GM21447 (cell line): ENCODE measurements around the gene ARHGAP28.

Experiments
- ATAC-seq: cut with Tn5 transposase; IDR thresholded peaks from one replicate; pipeline ENCODE4 v1.9.1; 2021; ENCODE audit not compliant: unreplicated experiment

The ARHGAP28 gene

GRCh38 chr18:6729247-6730091 is at the start of gene ARHGAP28:
TSS of gene ARHGAP28 (plus strand) at chr18:6729716. CDS start at chr18:6729822, 106 bp downstream.
- no peak for ATAC-seq

GRCh38 chr18:6681331-6681875 is 48.1 kb upstream of the ARHGAP28 start:
- ATAC-seq = no peak

GRCh38 chr18:6682437-6683111 is 46.9 kb upstream of the ARHGAP28 start:
- ATAC-seq = no peak

GRCh38 chr18:6683112-6683876 is 46.2 kb upstream of the ARHGAP28 start:
- no peak for ATAC-seq

- ATAC-seq = no peak
Observed at GRCh38 chr18:6687676-6688075, 41.8 kb upstream of the ARHGAP28 start.

- no peak for ATAC-seq
Observed at GRCh38 chr18:6708890-6709289, 20.6 kb upstream of the ARHGAP28 start.

GRCh38 chr18:6711467-6711866 is 18.0 kb upstream of the ARHGAP28 start:
- no peak for ATAC-seq

- no peak for ATAC-seq
Observed at GRCh38 chr18:6712401-6712800, 17.1 kb upstream of the ARHGAP28 start.

GRCh38 chr18:6714010-6714409 is 15.5 kb upstream of the ARHGAP28 start:
- ATAC-seq = no peak

- no peak for ATAC-seq
Observed at GRCh38 chr18:6718267-6718666, 11.2 kb upstream of the ARHGAP28 start.

- no peak for ATAC-seq
Observed at GRCh38 chr18:6719098-6719846, 10.2 kb upstream of the ARHGAP28 start.

GRCh38 chr18:6719910-6720683 is 9.4 kb upstream of the ARHGAP28 start:
- no peak for ATAC-seq

- no peak for ATAC-seq
Observed at GRCh38 chr18:6721755-6722154, 7.8 kb upstream of the ARHGAP28 start.

GRCh38 chr18:6722690-6723089 is 6.8 kb upstream of the ARHGAP28 start:
- ATAC-seq = no peak

- no peak for ATAC-seq
Observed at GRCh38 chr18:6724331-6724730, 5.2 kb upstream of the ARHGAP28 start.

GRCh38 chr18:6728331-6728730 is 1.2 kb upstream of the ARHGAP28 start:
- ATAC-seq = no peak

GRCh38 chr18:6728809-6729246 is 688 bp upstream of the ARHGAP28 start:
- no peak for ATAC-seq

- ATAC-seq = no peak
Observed at GRCh38 chr18:6730416-6731221, 1.1 kb downstream of the ARHGAP28 start.

GRCh38 chr18:6731222-6731596 is 1.7 kb downstream of the ARHGAP28 start:
- no peak for ATAC-seq
